OCI-LY7 (cell line): ENCODE measurements around the gene GPHA2. TPM values are rescaled to one million over a fixed set of nuclear protein-coding genes. Genes with fewer than 3 reads are reported as not detected.

ENCODE experiments used
- BruUV-seq: library from RNA; stranded (reverse); fragments of 400-500 nt; replicated peaks from 2 replicates; lab custom pipeline; 2021; lab: Mats Ljungman, UMichigan
- CTCF ChIA-PET: fragments of 300-600 bp; sonication (Branson Sonifier 250); formaldehyde crosslinking; loops from one replicate; lab custom pipeline; 2022; ENCODE audit warnings: antibody characterized with exemption; ENCODE audit not compliant: unreplicated experiment; lab: Charles Lee
- POLR2A ChIA-PET: fragments of 300-600 bp; sonication (Branson Sonifier 250); formaldehyde crosslinking; loops from one replicate; lab custom pipeline; 2022; ENCODE audit warnings: antibody characterized with exemption; lab: Charles Lee
- DNase-seq: peaks from one replicate; pipeline ENCODE4 v3.0.0-alpha.2; 2015; ENCODE audit warnings: low spot score
- H2AFZ ChIP-seq: fragments of 200-600 bp; sonication (generic), shearing (Covaris generic); 2 replicates; pipeline ENCODE4 v1.6.1; 2014; ENCODE audit warnings: mild to moderate bottlenecking, antibody characterized with exemption, low read length, moderate library complexity
- H3K27ac ChIP-seq: fragments of 200-600 bp; sonication (generic); 2 replicates; pipeline ENCODE4 v1.5.1; 2014; ENCODE audit warnings: mixed run types, low read depth, mild to moderate bottlenecking, moderate library complexity, low read length, inconsistent platforms; ENCODE audit not compliant: poor library complexity, severe bottlenecking
- H3K36me3 ChIP-seq: fragments of 200-600 bp; sonication (generic); 2 replicates; pipeline ENCODE4 v1.6.1; 2014; ENCODE audit warnings: mild to moderate bottlenecking, antibody characterized with exemption, low read length, moderate library complexity, mixed read lengths; ENCODE audit not compliant: insufficient read depth
- H3K4me1 ChIP-seq: fragments of 200-600 bp; sonication (generic); 2 replicates; pipeline ENCODE4 v1.5.1; 2014; ENCODE audit warnings: mild to moderate bottlenecking, low read length; ENCODE audit not compliant: insufficient read depth, poor library complexity, severe bottlenecking
- H3K4me2 ChIP-seq: fragments of 200-600 bp; sonication (generic); 2 replicates; pipeline ENCODE4 v1.6.1; 2014; ENCODE audit warnings: mild to moderate bottlenecking, low read length
- H3K4me3 ChIP-seq: fragments of 200-600 bp; sonication (generic); 2 replicates; pipeline ENCODE4 v1.5.1; 2014; ENCODE audit warnings: mild to moderate bottlenecking, low read depth, low read length; ENCODE audit not compliant: poor library complexity, severe bottlenecking
- H3K79me2 ChIP-seq: fragments of 200-600 bp; sonication (generic); 2 replicates; pipeline ENCODE4 v1.6.1; 2016; ENCODE audit warnings: low read depth, mild to moderate bottlenecking, low read length, moderate library complexity, mixed read lengths; ENCODE audit not compliant: insufficient read depth
- H3K9me2 ChIP-seq: fragments of 200-600 bp; sonication (generic); 2 replicates; pipeline ENCODE4 v1.6.1; 2016; ENCODE audit warnings: mild to moderate bottlenecking, low read length, mixed read lengths; ENCODE audit not compliant: insufficient read depth
- H3K9me3 ChIP-seq: fragments of 200-600 bp; sonication (generic); 2 replicates; pipeline ENCODE4 v1.6.1; 2014; ENCODE audit warnings: mild to moderate bottlenecking, mixed run types, low read length, mixed read lengths
- H4K20me1 ChIP-seq: fragments of 200-600 bp; sonication (generic); 2 replicates; pipeline ENCODE4 v1.6.1; 2014; ENCODE audit warnings: mild to moderate bottlenecking, antibody characterized with exemption, low read length, moderate library complexity, mixed read lengths; ENCODE audit not compliant: insufficient read depth
- CTCF ChIP-seq: fragments of 200-600 bp; sonication (generic); conservative IDR thresholded peaks from 2 replicates; pipeline ENCODE4 v1.5.1; 2014; ENCODE audit warnings: mild to moderate bottlenecking, antibody characterized with exemption, low read length, moderate library complexity, mixed read lengths
- EZH2phosphoT487 ChIP-seq: fragments of 200-600 bp; sonication (generic); IDR thresholded peaks from 2 replicates; pipeline ENCODE4 v1.6.1; 2018; ENCODE audit warnings: low read depth, borderline replicate concordance, mild to moderate bottlenecking, mixed run types, antibody characterized with exemption, low read length, moderate library complexity, mixed read lengths
- intact Hi-C: fragments of 100-400 bp; cut with micrococcal nuclease; formaldehyde crosslinking; loops from one replicate; pipeline ENCODE4 v1.10.0; 2022; ENCODE audit not compliant: unreplicated experiment
- total RNA-seq, 2 experiments: library from RNA; depleted of rRNA in 1 of 2; stranded (reverse); fragments of >200 nt in 1 of 2; shearing (Covaris generic) in 1 of 2; gene quantifications; 2 replicates each; pipeline ENCODE4 v1.2.3, GENCODE V29; 2014 to 2022

GPHA2 gene
- total RNA-seq, 2 experiments from 2014 or later, result not detected

DNA sequence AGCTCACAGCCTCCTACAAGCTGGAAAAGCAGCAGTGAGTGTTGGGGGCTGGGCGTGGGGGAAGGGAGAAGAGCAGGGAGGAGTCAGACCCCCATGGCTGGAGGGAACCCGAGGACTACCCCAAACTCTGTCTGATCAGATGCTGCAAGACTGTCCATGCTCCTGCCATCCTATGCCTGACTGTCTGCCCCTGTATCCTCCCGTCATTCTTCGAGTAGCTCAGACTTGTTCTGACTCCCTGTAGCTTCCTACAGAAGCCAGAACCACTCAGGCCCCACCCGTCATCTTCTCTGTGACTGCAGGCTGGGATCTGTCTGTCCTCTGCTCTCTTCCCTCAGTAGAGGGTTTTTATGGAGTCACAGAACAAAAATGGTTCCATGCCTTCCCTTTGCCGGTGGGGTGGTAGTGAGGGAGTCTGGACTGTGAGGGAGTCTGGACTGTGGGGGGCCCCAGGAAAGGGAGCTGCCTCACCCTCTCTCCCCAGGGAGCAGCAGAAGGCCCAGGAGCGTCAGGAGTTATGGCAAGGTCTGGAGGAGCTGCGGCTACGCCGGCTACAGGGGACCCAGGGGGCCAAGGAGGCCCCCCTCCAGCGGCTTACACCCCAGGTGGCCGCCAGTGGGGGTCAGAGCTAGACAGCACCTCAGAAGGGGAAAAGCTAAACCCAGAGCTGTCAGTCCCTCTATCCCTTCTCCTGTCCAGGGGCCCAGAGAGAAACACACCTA, 2.3 kb downstream of the GPHA2 start:
- ChIA-PET POLR2A (interaction anchor here (0.6 to 1.2 kb wide), 2 partner anchors 32 to 40 kb away, joined by 3 to 4 read pairs; no protein-coding TSS in a partner anchor), CTCF (interaction anchor here (0.6 kb wide), 1 partner anchor 86 kb away, joined by 3 read pairs; no protein-coding TSS in a partner anchor)
- Histone ChIP-seq H3K4me3 (no peak overlapping the region), H3K4me1 (no peaks in the 10 kb centered on the region), H4K20me1 (no peaks in the 10 kb centered on the region), H3K36me3 (peaks cover 11% of the 10 kb centered on the region; the same call in 1 of the 2 replicates), H3K4me2 (no peak overlapping the region), H2AFZ (no peak overlapping the region), H3K79me2 (no peaks in the 10 kb centered on the region), H3K9me2 (no peaks in the 10 kb centered on the region), H3K9me3 (no peaks in the 10 kb centered on the region), H3K27ac (no peak overlapping the region)
- no peak for DNase-seq
- no peak for TF ChIP-seq EZH2phosphoT487
- TF ChIP-seq CTCF, result no peak
- intact Hi-C loops, result no loop called here
- no TSS peak for BruUV-seq

- no peak for TF ChIP-seq CTCF
- TF ChIP-seq EZH2phosphoT487, result no peak
- no TSS peak for BruUV-seq
- no peak for DNase-seq
- intact Hi-C loops, result no loop called here
- H3K9me3 ChIP-seq, result no peaks in the 10 kb centered on the region
- no peaks in the 10 kb centered on the region for H3K79me2 ChIP-seq
- no peaks in the 10 kb centered on the region for H3K4me1 ChIP-seq
- H3K9me2 ChIP-seq, result no peaks in the 10 kb centered on the region
- H3K27ac ChIP-seq, result no peak overlapping the region
- H3K4me3 ChIP-seq, result no peak overlapping the region
- no peak overlapping the region for H2AFZ ChIP-seq
- ChIA-PET POLR2A (no interaction called here), CTCF (no interaction called here)
- no peak overlapping the region for H3K4me2 ChIP-seq
- H3K36me3 ChIP-seq, result peaks cover 11% of the 10 kb centered on the region; the same call in 1 of the 2 replicates
- no peaks in the 10 kb centered on the region for H4K20me1 ChIP-seq
Observed at GRCh38 chr11:64932324-64932723, 3.4 kb downstream of the GPHA2 start.

DNA sequence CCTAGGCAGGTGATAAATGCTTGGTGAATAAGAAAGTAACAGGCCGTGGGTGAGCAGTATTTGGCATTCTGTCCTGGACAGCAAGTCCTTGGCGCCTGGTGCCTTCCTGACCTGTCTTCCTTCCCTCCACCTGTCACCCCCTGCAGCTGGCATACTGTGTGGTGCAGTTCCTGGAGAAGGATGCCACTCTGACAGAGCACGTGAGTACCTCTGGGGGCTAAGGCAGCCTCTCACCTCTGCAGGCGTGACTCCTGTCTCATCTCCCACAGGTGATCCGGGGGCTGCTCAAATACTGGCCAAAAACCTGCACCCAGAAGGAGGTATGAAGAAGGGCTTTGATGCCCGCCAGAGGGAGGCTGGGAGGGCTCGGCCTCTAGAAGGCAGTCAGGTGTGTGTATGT, 4.4 kb downstream of the GPHA2 start:
- ChIA-PET CTCF (no interaction called here), POLR2A (no interaction called here)
- Histone ChIP-seq H3K9me2 (no peaks in the 10 kb centered on the region), H2AFZ (no peak overlapping the region), H3K27ac (no peak overlapping the region), H4K20me1 (no peaks in the 10 kb centered on the region), H3K36me3 (peaks cover 11% of the 10 kb centered on the region; the same call in 1 of the 2 replicates), H3K79me2 (no peaks in the 10 kb centered on the region), H3K4me3 (no peak overlapping the region), H3K9me3 (no peaks in the 10 kb centered on the region), H3K4me2 (no peak overlapping the region), H3K4me1 (no peaks in the 10 kb centered on the region)
- TF ChIP-seq EZH2phosphoT487 (no peak), CTCF (no peak)
- intact Hi-C loops, result no loop called here
- DNase-seq, result no peak
- no TSS peak for BruUV-seq
